Ishikawa (cell line): Measurements from ENCODE around the gene SYT8.

Source experiments
- CEBPB ChIP-seq: IDR thresholded peaks from 2 replicates; pipeline ENCODE4 v1.6.1; 2012
- CREB1 ChIP-seq: IDR thresholded peaks from 2 replicates; pipeline ENCODE4 v1.6.1; 2012; ENCODE audit warnings: low read depth
- EGR1 ChIP-seq: IDR thresholded peaks from 2 replicates; pipeline ENCODE4 v1.6.1; 2012
- EP300 ChIP-seq: IDR thresholded peaks from 2 replicates; pipeline ENCODE4 v1.6.1; 2012; ENCODE audit warnings: borderline replicate concordance
- FOXM1 ChIP-seq: IDR thresholded peaks from 2 replicates; pipeline ENCODE4 v1.6.1; 2012; ENCODE audit warnings: low read depth, borderline replicate concordance
- MAX ChIP-seq: IDR thresholded peaks from 2 replicates; pipeline ENCODE4 v1.6.1; 2012
- NFIC ChIP-seq: IDR thresholded peaks from 2 replicates; pipeline ENCODE4 v1.6.1; 2012
- RAD21 ChIP-seq: IDR thresholded peaks from 2 replicates; pipeline ENCODE4 v1.6.1; 2012; ENCODE audit warnings: low read depth
- REST ChIP-seq: IDR thresholded peaks from 2 replicates; pipeline ENCODE4 v1.6.1; 2012; ENCODE audit warnings: low read depth, mild to moderate bottlenecking
- TAF1 ChIP-seq: IDR thresholded peaks from 2 replicates; pipeline ENCODE4 v1.6.1; 2012; ENCODE audit warnings: low read depth, mild to moderate bottlenecking
- TCF12 ChIP-seq: IDR thresholded peaks from 2 replicates; pipeline ENCODE4 v1.6.1; 2012; ENCODE audit warnings: low read depth
- TEAD4 ChIP-seq: IDR thresholded peaks from 2 replicates; pipeline ENCODE4 v1.6.1; 2012
- USF1 ChIP-seq: IDR thresholded peaks from 2 replicates; pipeline ENCODE4 v1.6.1; 2012
- YY1 ChIP-seq: IDR thresholded peaks from 2 replicates; pipeline ENCODE4 v1.6.1; 2012; ENCODE audit warnings: low read depth
- ZBTB7A ChIP-seq: IDR thresholded peaks from 2 replicates; pipeline ENCODE4 v1.6.1; 2012; ENCODE audit warnings: low read depth

Gene SYT8

GRCh38 chr11:1840780-1841480 lies 6.1 kb downstream of the SYT8 start:
- TF ChIP-seq RAD21, result no peak
- no peak for TF ChIP-seq MAX
- TF ChIP-seq TCF12, result no peak
- no peak for TF ChIP-seq EGR1
- no peak for TF ChIP-seq CEBPB
- TF ChIP-seq CREB1, result no peak
- TF ChIP-seq FOXM1, result no peak
- TF ChIP-seq ZBTB7A, result no peak
- no peak for TF ChIP-seq NFIC

- TF ChIP-seq CREB1 (no peak), TCF12 (no peak), NFIC (no peak), TAF1 (no peak), TEAD4 (no peak), YY1 (no peak), MAX (no peak), EGR1 (no peak), FOXM1 (no peak), ZBTB7A (no peak), EP300 (no peak), CEBPB (no peak), REST (no peak), RAD21 (no peak), USF1 (no peak)
Observed at GRCh38 chr11:1841511-1842148, 6.8 kb downstream of the SYT8 start.

- no peak for TF ChIP-seq FOXM1
- no peak for TF ChIP-seq REST
- no peak for TF ChIP-seq CEBPB
- no peak for TF ChIP-seq EGR1
- TF ChIP-seq TAF1, result no peak
- TF ChIP-seq EP300, result no peak
- TF ChIP-seq USF1, result no peak
- no peak for TF ChIP-seq YY1
- no peak for TF ChIP-seq CREB1
- TF ChIP-seq TCF12, result no peak
- no peak for TF ChIP-seq MAX
- no peak for TF ChIP-seq TEAD4
- no peak for TF ChIP-seq ZBTB7A
- no peak for TF ChIP-seq NFIC
Observed at GRCh38 chr11:1842149-1843097, 7.6 kb downstream of the SYT8 start.

GRCh38 chr11:1843098-1843473 lies 8.3 kb downstream of the SYT8 start:
- TF ChIP-seq RAD21 (no peak), ZBTB7A (no peak), REST (no peak), NFIC (no peak), TCF12 (no peak), TEAD4 (no peak)
